ENCODE data around the gene GALNT17.

GALNT17 gene

DNA sequence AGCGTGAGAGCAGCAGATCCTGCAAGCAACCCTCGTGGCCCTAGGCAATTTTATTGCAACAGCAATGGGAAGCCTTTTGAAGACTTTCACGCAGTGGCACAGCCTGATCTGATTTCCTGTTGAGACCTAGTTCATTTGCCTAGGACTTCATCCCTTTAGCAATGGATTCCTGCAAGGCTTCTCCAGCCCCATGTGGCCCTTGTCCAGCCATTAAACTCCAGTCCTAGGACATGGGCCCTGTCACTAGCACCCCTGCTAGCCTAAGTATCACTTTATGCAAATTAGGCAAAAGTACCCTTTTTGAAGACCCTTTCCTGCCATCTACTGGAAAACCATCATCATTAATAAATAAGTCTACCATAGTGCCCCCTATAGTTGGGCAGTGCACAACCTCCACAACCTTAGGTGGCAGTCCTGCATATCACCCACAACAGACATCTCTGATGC lies 379.4 kb downstream of the GALNT17 start:
- no peak for DNase-seq

- DNase-seq, result no peak
Measured at GRCh38 chr7:71517940-71518699, 386.2 kb downstream of the GALNT17 start.

- no peak for DNase-seq
Measured at GRCh38 chr7:71518880-71519279, 386.9 kb downstream of the GALNT17 start.

DNA sequence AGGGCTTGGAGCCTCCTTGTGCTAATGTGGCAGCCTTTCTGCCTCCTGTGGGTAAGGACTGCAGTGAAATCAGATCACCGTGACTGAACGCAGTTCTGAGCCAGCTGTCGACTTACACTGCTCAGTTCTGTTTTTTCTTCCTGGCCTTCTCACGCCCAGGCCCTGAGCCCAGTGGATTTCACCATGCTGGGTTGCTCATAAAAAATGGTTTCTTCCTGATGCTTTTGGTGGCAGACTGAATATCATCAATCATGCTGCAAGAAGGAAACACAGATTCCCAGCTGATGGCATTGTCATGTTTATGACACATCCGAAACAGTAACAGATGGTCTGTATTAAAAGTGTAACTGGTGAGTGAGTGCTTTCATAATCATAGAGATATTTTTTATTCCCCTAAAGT lies 389.6 kb downstream of the GALNT17 start:
- no peak for DNase-seq

DNA sequence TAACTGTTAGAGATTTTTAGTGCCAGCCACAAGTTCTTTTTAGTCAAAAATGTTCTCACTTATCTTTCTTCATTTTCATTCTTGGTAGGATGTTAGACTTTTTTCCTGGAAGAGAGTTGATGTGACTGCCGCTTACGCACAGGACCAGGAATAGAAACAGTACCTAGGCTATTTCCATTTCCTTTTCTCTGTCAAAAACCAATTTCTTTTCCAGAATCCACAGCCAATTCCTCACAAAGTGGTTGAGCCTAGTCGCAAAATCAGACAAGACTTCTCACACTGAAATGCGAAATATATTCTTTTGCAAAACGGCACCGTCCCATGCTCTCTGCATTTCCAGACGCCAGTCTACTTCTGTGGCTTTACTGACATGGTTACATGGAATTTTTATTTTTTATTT lies 394.2 kb downstream of the GALNT17 start:
- DNase-seq, result no peak

GRCh38 chr7:71527213-71527612 lies 395.3 kb downstream of the GALNT17 start:
- no peak for DNase-seq

GRCh38 chr7:71535616-71536015 lies 403.7 kb downstream of the GALNT17 start:
- DNase-seq, result no peak

DNA sequence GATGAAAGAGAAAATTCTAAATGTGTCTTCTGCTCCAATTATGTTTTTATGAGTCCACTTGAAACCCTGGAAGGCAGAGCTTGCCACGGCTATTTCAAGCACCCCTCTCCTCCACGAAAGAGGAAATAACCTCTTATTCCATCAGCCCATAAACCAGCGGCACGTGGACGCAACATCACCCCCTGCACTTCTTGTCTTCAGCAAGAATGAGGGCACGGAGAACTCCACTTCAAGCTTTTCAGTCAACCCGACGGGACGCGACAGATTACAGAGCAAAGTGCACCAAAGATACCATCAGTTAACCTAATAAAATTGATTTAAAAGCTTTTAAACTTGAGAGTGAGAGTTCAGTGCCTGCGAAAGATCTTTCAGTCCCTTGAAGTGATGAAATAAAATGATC lies 406.3 kb downstream of the GALNT17 start:
- no peak for DNase-seq

DNA sequence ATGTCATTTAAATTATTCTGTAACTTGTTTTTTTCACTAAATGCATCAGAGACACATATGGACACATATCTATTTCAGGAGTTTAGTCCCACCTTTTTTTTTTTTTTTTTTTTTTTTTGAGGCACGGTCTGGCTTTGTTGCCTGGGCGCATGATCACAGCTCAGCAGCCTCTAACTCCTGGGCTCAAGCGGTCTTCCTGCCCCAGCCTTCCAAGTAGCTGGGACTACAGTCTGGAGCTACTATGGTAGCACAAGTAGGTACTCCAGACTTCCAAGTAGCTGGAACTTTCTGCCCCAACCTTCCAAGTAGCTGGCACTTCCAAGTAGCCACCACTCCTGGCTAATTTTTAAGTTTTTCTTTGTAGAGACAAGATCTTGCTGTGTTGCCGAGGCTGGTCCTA lies 407.7 kb downstream of the GALNT17 start:
- no peak for DNase-seq

DNA sequence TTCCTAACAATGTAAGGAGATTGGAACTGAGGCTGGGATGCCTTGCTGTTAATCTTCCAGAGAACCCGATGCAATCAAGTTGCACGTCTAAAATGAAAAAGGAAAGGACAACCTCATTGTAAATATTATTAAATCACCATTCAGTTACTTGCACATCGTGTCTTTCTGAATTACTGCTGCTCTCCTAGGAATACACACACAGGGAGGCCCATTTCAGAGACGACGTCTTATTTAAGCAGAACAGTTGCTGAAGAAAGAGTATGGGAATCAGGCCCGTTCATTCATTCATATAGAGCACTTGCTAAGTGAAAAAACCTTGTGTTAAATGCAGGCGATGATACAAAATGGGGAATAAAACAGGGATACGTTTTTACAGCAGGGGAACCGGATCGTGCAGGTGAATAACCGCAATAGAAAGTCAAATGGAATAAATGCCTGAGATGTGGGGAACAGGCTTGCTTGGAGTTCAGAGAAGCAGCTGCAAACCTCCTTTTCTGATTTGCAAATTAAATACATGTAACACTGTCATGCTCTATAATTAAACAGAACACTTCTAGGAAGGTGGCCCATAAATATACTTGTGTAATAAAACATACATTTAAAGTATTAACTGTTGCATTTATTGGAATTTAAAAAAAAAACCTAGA lies 409.9 kb downstream of the GALNT17 start:
- DNase-seq, result no peak

- no peak for DNase-seq
Measured at GRCh38 chr7:71543396-71543795, 411.5 kb downstream of the GALNT17 start.

- DNase-seq, result no peak
Measured at GRCh38 chr7:71544816-71545215, 412.9 kb downstream of the GALNT17 start.

GRCh38 chr7:71547426-71547825 lies 415.5 kb downstream of the GALNT17 start:
- DNase-seq, result no peak

- no peak for DNase-seq
Measured at GRCh38 chr7:71548746-71549145, 416.8 kb downstream of the GALNT17 start.

DNA sequence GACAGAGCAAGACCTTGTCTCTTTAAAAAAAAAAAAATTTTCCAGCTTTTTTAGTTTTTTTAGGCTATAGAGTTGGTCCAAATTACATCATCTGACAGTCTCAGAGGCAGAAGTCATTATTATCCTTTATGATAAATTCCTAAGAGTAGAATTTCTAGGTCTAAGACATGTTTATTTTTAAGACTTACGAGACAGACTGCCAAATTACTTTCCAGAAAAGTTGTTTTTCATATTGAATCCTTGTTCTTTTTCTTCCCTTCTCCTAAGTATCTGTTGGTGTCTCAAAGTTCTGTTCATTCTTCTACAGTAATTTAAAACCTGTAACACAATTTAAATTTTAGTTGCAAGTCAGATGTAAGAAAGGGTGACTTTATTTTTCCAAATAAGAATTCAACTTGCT lies 421.4 kb downstream of the GALNT17 start:
- no peak for DNase-seq

- DNase-seq, result no peak
Measured at GRCh38 chr7:71555758-71556157, 423.8 kb downstream of the GALNT17 start.

DNA sequence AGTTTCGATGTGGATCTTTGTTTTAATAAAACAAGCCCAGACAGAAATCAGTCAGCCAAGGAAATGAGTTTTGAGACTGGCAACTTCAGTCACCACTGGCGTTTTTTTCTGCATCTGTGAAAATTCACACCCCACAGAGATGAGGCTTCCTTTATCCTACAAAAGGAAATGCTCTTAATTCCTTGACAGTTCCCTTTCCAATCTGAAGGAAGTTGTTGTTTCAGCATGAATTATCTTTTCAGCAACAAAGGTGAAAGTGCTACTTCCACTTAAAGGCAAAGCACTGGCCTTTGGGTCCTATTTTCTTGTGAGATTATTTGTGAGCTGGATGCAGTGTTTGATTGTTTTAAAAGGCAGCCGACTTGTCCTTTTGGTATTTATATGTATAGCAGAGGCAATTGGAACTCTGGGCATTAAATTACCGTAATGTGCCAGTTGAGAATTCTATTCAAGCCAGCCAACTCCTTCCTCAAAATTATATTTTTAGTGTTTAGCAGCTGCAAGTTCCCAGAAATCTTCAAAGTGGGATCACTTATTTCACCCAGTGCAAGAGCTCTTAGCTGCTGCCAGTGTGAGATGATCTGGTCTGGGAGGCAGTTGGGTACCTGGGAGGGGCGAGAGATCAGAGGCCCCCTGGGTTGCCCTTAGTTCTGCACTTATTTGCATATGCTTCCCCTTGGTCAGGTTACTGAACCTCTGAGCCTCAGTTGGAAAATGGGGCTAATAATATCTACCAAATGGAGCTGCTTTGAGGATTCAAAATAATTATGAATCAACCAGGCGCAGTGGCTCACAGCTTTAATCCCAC lies 427.1 kb downstream of the GALNT17 start:
- DNase-seq, result no peak

GRCh38 chr7:71560354-71560995 lies 428.5 kb downstream of the GALNT17 start:
- no peak for DNase-seq

DNA sequence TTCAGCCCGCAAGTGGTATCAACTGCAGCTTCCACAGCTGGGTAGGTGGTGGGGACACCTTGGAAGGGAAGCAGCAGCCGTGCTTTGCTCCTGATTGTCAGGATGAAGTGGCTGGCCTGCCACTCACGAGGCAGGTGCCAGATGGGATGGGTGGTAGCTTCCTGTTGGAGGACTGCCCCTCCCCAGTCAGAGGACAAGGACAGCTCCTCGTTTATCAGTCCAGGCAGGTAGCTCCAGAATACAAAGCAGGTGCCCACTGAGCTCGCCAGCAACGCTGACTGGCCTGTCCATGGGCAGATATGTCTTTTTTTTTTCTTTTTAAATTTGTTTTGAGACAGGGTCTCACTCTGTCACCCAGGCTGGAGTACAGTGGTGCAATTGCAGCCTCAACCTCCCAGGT lies 431.3 kb downstream of the GALNT17 start:
- no peak for DNase-seq

- no peak for DNase-seq
Measured at GRCh38 chr7:71566376-71566775, 434.4 kb downstream of the GALNT17 start.

DNA sequence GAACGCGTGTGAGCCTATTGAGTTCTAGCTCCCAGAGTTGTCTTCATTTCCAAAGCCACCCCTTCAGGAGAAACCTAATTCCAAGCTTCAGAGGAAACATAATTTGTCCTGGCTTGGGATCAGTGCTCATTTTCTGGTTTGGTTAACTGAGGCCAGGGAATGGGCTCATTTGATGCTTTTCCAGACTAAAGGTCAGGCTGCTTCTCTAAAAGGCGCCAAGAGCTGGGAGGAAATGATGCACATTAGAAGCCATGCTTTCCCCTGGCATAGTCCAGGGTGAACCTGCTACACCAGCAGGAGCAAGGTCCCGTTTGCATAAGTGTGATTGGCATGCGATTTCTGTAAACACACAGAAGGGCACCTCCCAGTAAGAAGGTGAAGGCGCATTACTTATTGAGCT lies 435.0 kb downstream of the GALNT17 start:
- no peak for DNase-seq

DNA sequence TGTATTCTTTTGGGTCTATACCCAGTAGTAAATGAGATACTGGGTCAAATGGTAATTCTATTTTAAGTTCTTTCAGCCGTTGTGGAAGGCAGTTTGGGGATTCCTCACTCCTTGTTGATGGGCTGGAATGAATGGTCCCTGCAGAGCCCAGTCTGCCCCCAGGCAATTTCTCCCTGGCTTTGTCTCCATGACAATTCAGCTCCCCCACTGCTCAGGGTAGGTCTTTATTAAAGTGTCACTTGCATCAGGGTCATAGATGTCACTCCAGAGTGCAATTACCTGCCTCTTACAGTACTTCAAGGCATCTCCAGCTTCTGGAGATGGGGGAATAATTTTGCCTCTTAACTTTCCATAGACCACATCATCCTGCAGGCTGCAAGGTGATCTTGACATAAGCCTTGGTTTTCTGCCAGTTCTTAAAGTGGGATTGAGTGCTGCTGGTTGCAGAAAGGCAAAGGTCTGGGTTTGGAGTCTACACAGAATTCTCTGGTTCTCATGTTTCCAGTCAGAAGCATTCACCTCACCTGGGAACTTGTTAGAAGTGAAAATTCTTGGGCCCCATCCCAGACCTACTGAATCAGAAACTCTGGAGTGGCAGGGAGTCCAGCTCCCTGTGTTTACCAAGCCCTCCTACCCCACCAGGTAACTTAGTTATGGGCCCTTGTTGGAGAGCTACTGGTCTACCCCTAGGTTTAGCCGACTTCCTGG lies 442.4 kb downstream of the GALNT17 start:
- no peak for DNase-seq

GRCh38 chr7:71580027-71580426 lies 448.1 kb downstream of the GALNT17 start:
- no peak for DNase-seq

Data from stimulated activated CD4-positive, alpha-beta T cell treated with anti-CD3 and anti-CD28 coated beads, Interleukin-4, amount 100 ng/mL, for 1 hour (primary cell).